Measurements from ENCODE around the gene QSOX1. TPM values are rescaled to one million over a fixed set of nuclear protein-coding genes. Genes with fewer than 3 reads are reported as not detected.

Gene QSOX1
- total RNA-seq, 2 donors from 2014 or later: 82.4 to 168 TPM

GRCh38 chr1:180187626-180188025 lies 33.0 kb downstream of the QSOX1 start:
- H3K27ac ChIP-seq: no peak overlapping the region
- no peaks in the 10 kb centered on the region for H3K27me3 ChIP-seq (replicated peaks; ENCODE audit: insufficient read depth)
- DNase-seq (ENCODE audit: low spot score) (no peak), ATAC-seq (ENCODE audit: insufficient number of reproducible peaks, low FRiP score, low read depth) (no peak)
- peaks cover 47% of the 10 kb centered on the region for H3K36me3 ChIP-seq
- H3K4me1 ChIP-seq (ENCODE audit: control insufficient read depth in 1 of 2, low read depth in 2 of 2): no peaks in the 10 kb centered on the region
- H3K4me3 ChIP-seq: no peak overlapping the region
- no peak for TF ChIP-seq CTCF (IDR thresholded peaks at IDR 0.05)
- no peaks in the 10 kb centered on the region for H3K9me3 ChIP-seq

- Histone ChIP-seq H3K9me3 (no peaks in the 10 kb centered on the region), H3K4me1 (ENCODE audit: control insufficient read depth in 1 of 2, low read depth in 2 of 2) (no peaks in the 10 kb centered on the region), H3K4me3 (no peak overlapping the region), H3K36me3 (peaks cover 47% of the 10 kb centered on the region), H3K27ac (no peak overlapping the region), H3K27me3 (replicated peaks; ENCODE audit: insufficient read depth) (no peaks in the 10 kb centered on the region)
- ATAC-seq (ENCODE audit: insufficient number of reproducible peaks, low FRiP score, low read depth) (no peak), DNase-seq (ENCODE audit: low spot score) (no peak)
- peak; percentile 46 for TF ChIP-seq CTCF (IDR thresholded peaks at IDR 0.05)
Observed at GRCh38 chr1:180188091-180188506, 33.4 kb downstream of the QSOX1 start.

- TF ChIP-seq CTCF (IDR thresholded peaks at IDR 0.05): no peak
- DNase-seq (ENCODE audit: low spot score) (no peak), ATAC-seq (ENCODE audit: insufficient number of reproducible peaks, low FRiP score, low read depth) (no peak)
- peaks cover 47% of the 10 kb centered on the region for H3K36me3 ChIP-seq
- H3K27ac ChIP-seq: no peak overlapping the region
- H3K27me3 ChIP-seq (replicated peaks; ENCODE audit: insufficient read depth): no peaks in the 10 kb centered on the region
- no peaks in the 10 kb centered on the region for H3K9me3 ChIP-seq
- H3K4me1 ChIP-seq (ENCODE audit: control insufficient read depth in 1 of 2, low read depth in 2 of 2): no peaks in the 10 kb centered on the region
- no peak overlapping the region for H3K4me3 ChIP-seq
Observed at GRCh38 chr1:180188684-180189175, 34.1 kb downstream of the QSOX1 start.

- DNase-seq (ENCODE audit: low spot score) (no peak), ATAC-seq (ENCODE audit: insufficient number of reproducible peaks, low FRiP score, low read depth) (no peak)
- no peaks in the 10 kb centered on the region for H3K9me3 ChIP-seq
- no peak overlapping the region for H3K4me3 ChIP-seq
- no peak overlapping the region for H3K27ac ChIP-seq
- no peaks in the 10 kb centered on the region for H3K4me1 ChIP-seq (ENCODE audit: control insufficient read depth in 1 of 2, low read depth in 2 of 2)
- H3K27me3 ChIP-seq (replicated peaks; ENCODE audit: insufficient read depth): no peaks in the 10 kb centered on the region
- peaks cover 36% of the 10 kb centered on the region for H3K36me3 ChIP-seq
- no peak for TF ChIP-seq CTCF (IDR thresholded peaks at IDR 0.05)
Observed at GRCh38 chr1:180190091-180190490, 35.4 kb downstream of the QSOX1 start.

GRCh38 chr1:180192172-180192571 lies 37.5 kb downstream of the QSOX1 start:
- Histone ChIP-seq H3K36me3 (peaks cover 24% of the 10 kb centered on the region), H3K4me1 (ENCODE audit: control insufficient read depth in 1 of 2, low read depth in 2 of 2) (no peaks in the 10 kb centered on the region), H3K27me3 (replicated peaks; ENCODE audit: insufficient read depth) (no peaks in the 10 kb centered on the region), H3K27ac (no peak overlapping the region), H3K4me3 (no peak overlapping the region), H3K9me3 (no peaks in the 10 kb centered on the region)
- DNase-seq (ENCODE audit: low spot score) (no peak), ATAC-seq (ENCODE audit: insufficient number of reproducible peaks, low FRiP score, low read depth) (no peak)
- TF ChIP-seq CTCF (IDR thresholded peaks at IDR 0.05): no peak
